ENCODE results near the gene CACNG1. TPM values are rescaled to one million over a fixed set of nuclear protein-coding genes. Genes with fewer than 3 reads are reported as not detected.

CACNG1 gene, protein sequence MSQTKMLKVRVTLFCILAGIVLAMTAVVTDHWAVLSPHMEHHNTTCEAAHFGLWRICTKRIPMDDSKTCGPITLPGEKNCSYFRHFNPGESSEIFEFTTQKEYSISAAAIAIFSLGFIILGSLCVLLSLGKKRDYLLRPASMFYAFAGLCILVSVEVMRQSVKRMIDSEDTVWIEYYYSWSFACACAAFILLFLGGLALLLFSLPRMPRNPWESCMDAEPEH
- not detected for polyA plus RNA-seq

DNA sequence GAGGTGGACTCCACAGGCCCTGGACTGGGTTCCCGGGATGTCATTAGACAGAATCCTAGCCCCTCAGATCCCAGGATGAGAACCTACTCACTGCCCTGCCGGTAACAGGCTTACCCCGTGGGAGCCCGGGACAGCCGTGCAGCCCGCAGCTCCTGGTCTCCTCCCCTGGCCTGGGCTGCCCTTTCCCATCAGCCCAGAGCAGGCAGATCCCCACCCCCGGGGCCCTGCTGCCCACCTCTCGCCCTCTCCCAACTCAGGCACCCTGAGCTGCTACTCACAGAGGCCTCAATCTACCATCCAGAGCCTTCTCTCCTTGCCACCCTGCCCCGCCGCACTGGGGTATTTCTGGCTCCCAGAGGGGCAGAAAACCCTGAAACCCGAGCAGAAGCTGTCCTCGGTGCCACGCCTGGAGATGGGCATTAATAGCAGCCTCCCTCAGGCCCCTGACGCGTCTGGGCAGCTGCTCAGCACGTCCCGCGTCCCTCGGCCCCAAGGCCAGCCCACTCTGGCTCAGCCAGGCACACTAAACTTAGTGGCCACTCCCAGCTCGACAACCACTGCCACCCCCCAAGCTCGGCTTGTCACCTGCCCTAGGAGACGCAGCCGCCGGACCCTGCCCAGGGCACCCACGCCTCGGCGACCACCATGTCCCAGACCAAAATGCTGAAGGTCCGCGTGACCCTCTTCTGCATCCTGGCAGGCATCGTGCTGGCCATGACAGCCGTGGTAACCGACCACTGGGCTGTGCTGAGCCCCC is at the start of gene CACNG1:
Gene CACNG1, plus strand, starts transcription at position 539 of the 757 bp plus-strand sequence. Its CDS starts 107 bp downstream, at position 646.
- Histone ChIP-seq H3K36me3 (ENCODE audit: control insufficient read depth in 2 of 2, insufficient read depth in 2 of 2, low read length in 1 of 2) (no peaks in the 10 kb centered on the region), H3K4me3 (ENCODE audit: low read depth in 1 of 2, low read length in 2 of 2) (no peak within 1 kb of the TSS), H3K27ac (ENCODE audit: low read depth in 2 of 2, low read length in 1 of 2) (no peak within 1 kb of the TSS), H3K9me3 (ENCODE audit: control insufficient read depth in 2 of 2, insufficient read depth in 1 of 2, low read depth in 1 of 2, low read length in 1 of 2) (no peaks in the 10 kb centered on the region), H3K4me1 (ENCODE audit: control insufficient read depth in 2 of 2, insufficient read depth in 2 of 2, low read length in 1 of 2) (peaks cover 0 to 4% of the 10 kb centered on the region in 2 donors), H3K27me3 (ENCODE audit: control insufficient read depth in 1 of 2, insufficient read depth in 2 of 2, low read length in 2 of 2) (no peaks in the 10 kb centered on the region)
- WGBS, 2 donors: 77 to 89% methylated on average over 32 of the region's 32 CpGs

DNA sequence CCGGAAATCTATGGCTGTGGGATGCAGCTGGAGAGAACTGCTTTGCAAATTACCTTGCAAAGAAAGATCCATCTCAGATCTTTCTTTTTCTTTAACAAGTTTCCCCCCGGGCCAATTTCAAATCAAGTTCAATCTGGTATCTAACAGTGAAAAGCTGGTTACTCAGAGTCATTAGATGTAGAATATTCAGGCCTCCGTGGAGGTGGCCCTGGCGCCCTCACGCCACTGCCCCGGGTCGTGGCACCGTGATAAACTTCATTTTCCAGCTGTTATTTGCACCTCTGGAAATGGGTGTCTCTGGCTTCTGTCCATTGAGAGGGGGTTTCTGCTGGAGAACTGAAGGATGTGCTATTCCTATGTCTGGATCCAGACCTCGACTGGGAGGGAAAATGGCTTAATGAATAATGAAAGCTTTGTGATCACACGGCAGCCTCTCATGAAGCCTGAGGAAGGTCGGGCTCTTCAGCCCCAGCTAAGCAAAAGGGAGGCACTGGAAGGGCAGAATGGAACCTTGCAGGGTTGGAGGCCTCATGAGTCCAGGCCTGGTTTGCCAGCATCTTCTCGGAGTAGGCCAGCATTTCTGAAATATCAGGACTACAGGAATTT is 49.3 kb upstream of the CACNG1 start:
- WGBS, 2 donors: 54% methylated on average over 12 of the region's 12 CpGs
- Histone ChIP-seq H3K36me3 (ENCODE audit: control insufficient read depth in 2 of 2, insufficient read depth in 2 of 2, low read length in 1 of 2) (no peaks in the 10 kb centered on the region), H3K27me3 (ENCODE audit: control insufficient read depth in 1 of 2, insufficient read depth in 2 of 2, low read length in 2 of 2) (no peaks in the 10 kb centered on the region), H3K9me3 (ENCODE audit: control insufficient read depth in 2 of 2, insufficient read depth in 1 of 2, low read depth in 1 of 2, low read length in 1 of 2) (no peaks in the 10 kb centered on the region), H3K4me1 (ENCODE audit: control insufficient read depth in 2 of 2, insufficient read depth in 2 of 2, low read length in 1 of 2) (no peaks in the 10 kb centered on the region), H3K27ac (ENCODE audit: low read depth in 2 of 2, low read length in 1 of 2) (no peak overlapping the region), H3K4me3 (ENCODE audit: low read depth in 1 of 2, low read length in 2 of 2) (no peak overlapping the region)

DNA sequence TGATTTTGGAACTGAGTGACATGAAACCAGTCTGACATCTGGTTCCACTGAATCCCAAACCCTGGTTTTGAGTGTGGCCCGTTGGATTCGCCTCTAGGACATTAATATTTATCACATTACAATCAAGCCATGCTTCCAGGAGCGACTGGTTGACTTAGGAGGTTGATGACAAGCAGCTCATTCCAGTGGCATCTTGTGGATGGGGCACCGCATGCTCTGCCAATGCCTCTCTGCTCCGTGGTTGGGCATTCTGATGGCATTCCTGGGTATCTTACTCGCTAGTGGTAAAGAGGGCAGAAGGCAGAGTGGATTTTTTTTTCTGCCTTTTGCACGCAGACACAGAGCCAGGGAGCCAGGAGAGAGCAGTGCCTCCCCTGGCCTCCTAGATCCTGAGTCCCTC is 48.4 kb upstream of the CACNG1 start:
- peaks cover 0 to 3% of the 10 kb centered on the region in 2 donors for H3K9me3 ChIP-seq (ENCODE audit: control insufficient read depth in 2 of 2, insufficient read depth in 1 of 2, low read depth in 1 of 2, low read length in 1 of 2)
- H3K4me3 ChIP-seq (ENCODE audit: low read depth in 1 of 2, low read length in 2 of 2): no peak overlapping the region
- H3K36me3 ChIP-seq (ENCODE audit: control insufficient read depth in 2 of 2, insufficient read depth in 2 of 2, low read length in 1 of 2): no peaks in the 10 kb centered on the region
- H3K27me3 ChIP-seq (ENCODE audit: control insufficient read depth in 1 of 2, insufficient read depth in 2 of 2, low read length in 2 of 2): no peaks in the 10 kb centered on the region
- H3K4me1 ChIP-seq (ENCODE audit: control insufficient read depth in 2 of 2, insufficient read depth in 2 of 2, low read length in 1 of 2): no peaks in the 10 kb centered on the region
- WGBS, 2 donors: 87 to 88% methylated on average over 7 of the region's 7 CpGs
- H3K27ac ChIP-seq (ENCODE audit: low read depth in 2 of 2, low read length in 1 of 2): no peak overlapping the region

DNA sequence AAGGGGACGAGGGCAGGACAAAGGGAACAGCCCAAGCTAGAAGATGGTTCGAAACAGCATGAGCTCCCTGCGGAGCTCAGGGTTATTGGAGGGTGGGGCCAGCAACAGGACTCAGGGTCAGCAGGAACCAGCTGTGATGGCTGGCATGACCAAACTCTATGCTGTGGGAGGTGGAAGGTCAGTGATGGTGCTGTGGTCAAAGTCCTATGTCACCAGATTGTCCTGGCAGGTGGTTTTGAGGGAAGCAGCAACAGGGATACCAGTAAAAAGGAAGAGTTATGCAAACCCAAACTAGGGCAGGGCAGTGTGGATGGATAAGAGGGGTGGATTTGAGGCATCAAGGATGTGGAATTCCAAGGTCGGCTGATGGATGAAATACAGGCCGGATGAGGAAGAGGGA is 47.4 kb upstream of the CACNG1 start:
- H3K36me3 ChIP-seq (ENCODE audit: control insufficient read depth in 2 of 2, insufficient read depth in 2 of 2, low read length in 1 of 2): no peaks in the 10 kb centered on the region
- H3K4me1 ChIP-seq (ENCODE audit: control insufficient read depth in 2 of 2, insufficient read depth in 2 of 2, low read length in 1 of 2): no peaks in the 10 kb centered on the region
- no peaks in the 10 kb centered on the region for H3K27me3 ChIP-seq (ENCODE audit: control insufficient read depth in 1 of 2, insufficient read depth in 2 of 2, low read length in 2 of 2)
- WGBS, 2 donors: 88 to 90% methylated on average over 5 of the region's 5 CpGs
- peaks cover 2 to 3% of the 10 kb centered on the region in 2 donors for H3K9me3 ChIP-seq (ENCODE audit: control insufficient read depth in 2 of 2, insufficient read depth in 1 of 2, low read depth in 1 of 2, low read length in 1 of 2)
- no peak overlapping the region for H3K4me3 ChIP-seq (ENCODE audit: low read depth in 1 of 2, low read length in 2 of 2)
- H3K27ac ChIP-seq (ENCODE audit: low read depth in 2 of 2, low read length in 1 of 2): no peak overlapping the region

DNA sequence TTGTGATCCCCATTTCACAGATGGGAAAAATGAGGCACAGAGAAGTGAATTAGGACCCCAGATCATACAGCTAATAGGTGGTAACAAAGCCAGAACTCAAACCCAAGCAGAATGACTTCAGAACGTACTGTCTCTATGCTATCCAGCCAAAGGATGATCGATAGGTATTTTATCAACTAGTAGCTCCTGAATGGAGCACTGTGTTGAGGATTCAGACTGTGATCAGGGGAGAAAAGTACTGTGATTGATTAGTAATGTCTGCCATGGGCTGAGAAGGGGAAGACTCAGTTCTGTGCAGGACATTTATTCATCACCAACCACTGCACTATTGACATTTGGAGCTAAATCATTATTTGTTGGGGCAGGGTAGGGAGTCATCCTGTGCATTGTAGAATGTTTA is 41.1 kb upstream of the CACNG1 start:
- WGBS, 2 donors: 79 to 94% methylated on average over 2 of the region's 2 CpGs
- Histone ChIP-seq H3K27ac (ENCODE audit: low read depth in 2 of 2, low read length in 1 of 2) (no peak overlapping the region), H3K4me3 (ENCODE audit: low read depth in 1 of 2, low read length in 2 of 2) (no peak overlapping the region), H3K9me3 (ENCODE audit: control insufficient read depth in 2 of 2, insufficient read depth in 1 of 2, low read depth in 1 of 2, low read length in 1 of 2) (peaks cover 5 to 6% of the 10 kb centered on the region in 2 donors), H3K4me1 (ENCODE audit: control insufficient read depth in 2 of 2, insufficient read depth in 2 of 2, low read length in 1 of 2) (no peaks in the 10 kb centered on the region), H3K27me3 (ENCODE audit: control insufficient read depth in 1 of 2, insufficient read depth in 2 of 2, low read length in 2 of 2) (no peaks in the 10 kb centered on the region), H3K36me3 (ENCODE audit: control insufficient read depth in 2 of 2, insufficient read depth in 2 of 2, low read length in 1 of 2) (no peaks in the 10 kb centered on the region)

DNA sequence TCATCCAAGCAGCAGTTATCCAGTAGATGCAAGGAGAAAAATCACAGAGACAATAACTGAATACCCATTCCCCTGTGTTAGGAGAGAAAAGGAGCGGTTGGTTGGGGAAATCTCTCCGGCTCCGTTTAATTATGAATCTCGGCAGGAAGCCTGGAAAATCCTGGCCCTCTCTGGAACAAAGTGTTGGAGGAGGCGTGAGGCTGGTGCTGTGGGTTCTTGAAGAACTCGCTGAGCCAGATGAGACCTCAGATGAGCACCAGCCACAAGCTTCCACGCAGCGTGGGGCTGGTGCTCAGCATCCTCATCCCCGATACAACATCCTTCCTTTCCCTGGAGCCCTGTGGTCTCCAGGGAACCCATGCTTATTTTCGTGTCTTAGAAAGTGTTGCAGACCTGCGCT is 40.2 kb upstream of the CACNG1 start:
- H3K4me1 ChIP-seq (ENCODE audit: control insufficient read depth in 2 of 2, insufficient read depth in 2 of 2, low read length in 1 of 2): no peaks in the 10 kb centered on the region
- 79% methylated on average over 11 of the region's 11 CpGs for WGBS, 2 donors

DNA sequence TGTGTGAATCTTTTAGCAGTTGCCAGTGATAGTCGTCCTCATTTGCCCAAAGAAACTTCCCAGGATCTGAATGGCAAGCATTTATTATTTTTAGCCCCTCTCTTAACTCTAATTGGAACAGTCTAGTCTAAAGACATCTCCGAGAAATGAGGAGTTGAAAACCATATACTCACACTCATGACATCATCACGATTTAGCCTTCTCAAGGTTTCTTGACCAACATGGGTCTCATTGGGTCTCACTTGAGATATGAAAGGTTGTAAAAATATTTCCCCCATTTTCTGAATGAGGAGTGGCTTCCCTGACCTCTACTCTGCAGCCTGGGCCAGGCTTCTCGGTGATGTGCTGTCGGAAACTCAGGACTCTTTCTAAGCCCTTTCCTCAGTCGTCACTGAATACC is 37.1 kb upstream of the CACNG1 start:
- peaks cover 2 to 6% of the 10 kb centered on the region in 2 donors for H3K9me3 ChIP-seq (ENCODE audit: control insufficient read depth in 2 of 2, insufficient read depth in 1 of 2, low read depth in 1 of 2, low read length in 1 of 2)
- H3K27me3 ChIP-seq (ENCODE audit: control insufficient read depth in 1 of 2, insufficient read depth in 2 of 2, low read length in 2 of 2): no peaks in the 10 kb centered on the region
- no peak overlapping the region for H3K27ac ChIP-seq (ENCODE audit: low read depth in 2 of 2, low read length in 1 of 2)
- H3K36me3 ChIP-seq (ENCODE audit: control insufficient read depth in 2 of 2, insufficient read depth in 2 of 2, low read length in 1 of 2): no peaks in the 10 kb centered on the region
- H3K4me3 ChIP-seq (ENCODE audit: low read depth in 1 of 2, low read length in 2 of 2): no peak overlapping the region
- H3K4me1 ChIP-seq (ENCODE audit: control insufficient read depth in 2 of 2, insufficient read depth in 2 of 2, low read length in 1 of 2): no peaks in the 10 kb centered on the region
- WGBS, 2 donors: 86 to 88% methylated on average over 6 of the region's 6 CpGs

More for the DNA sequence above, 40.2 kb upstream of the CACNG1 start:
- Histone ChIP-seq H3K9me3 (ENCODE audit: control insufficient read depth in 2 of 2, insufficient read depth in 1 of 2, low read depth in 1 of 2, low read length in 1 of 2) (peaks cover 5 to 7% of the 10 kb centered on the region in 2 donors), H3K27ac (ENCODE audit: low read depth in 2 of 2, low read length in 1 of 2) (no peak overlapping the region), H3K36me3 (ENCODE audit: control insufficient read depth in 2 of 2, insufficient read depth in 2 of 2, low read length in 1 of 2) (no peaks in the 10 kb centered on the region), H3K27me3 (ENCODE audit: control insufficient read depth in 1 of 2, insufficient read depth in 2 of 2, low read length in 2 of 2) (no peaks in the 10 kb centered on the region), H3K4me3 (ENCODE audit: low read depth in 1 of 2, low read length in 2 of 2) (no peak overlapping the region)

DNA sequence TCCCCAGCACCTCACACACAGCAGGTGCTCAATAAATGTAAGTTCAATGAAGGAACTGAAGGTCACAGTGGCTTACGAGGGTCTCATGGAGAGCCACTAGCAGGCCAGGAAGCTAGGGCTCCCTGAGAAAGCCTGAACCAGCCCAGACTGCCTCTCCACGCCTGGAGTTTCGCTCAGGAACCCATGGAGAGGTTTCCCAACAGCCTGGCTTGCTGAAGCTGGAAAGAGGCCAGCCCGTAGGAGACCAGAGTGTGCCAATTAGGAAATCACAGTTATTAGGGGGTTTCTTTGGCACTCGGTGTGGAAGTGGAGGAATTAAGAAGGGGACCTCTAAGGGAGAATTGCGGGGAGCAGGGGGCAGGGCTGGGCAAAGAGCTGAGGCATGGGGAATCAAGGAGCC is 36.3 kb upstream of the CACNG1 start:
- H3K9me3 ChIP-seq (ENCODE audit: control insufficient read depth in 2 of 2, insufficient read depth in 1 of 2, low read depth in 1 of 2, low read length in 1 of 2): peaks cover 2 to 6% of the 10 kb centered on the region in 2 donors
- H3K27me3 ChIP-seq (ENCODE audit: control insufficient read depth in 1 of 2, insufficient read depth in 2 of 2, low read length in 2 of 2): no peaks in the 10 kb centered on the region
- no peaks in the 10 kb centered on the region for H3K36me3 ChIP-seq (ENCODE audit: control insufficient read depth in 2 of 2, insufficient read depth in 2 of 2, low read length in 1 of 2)
- no peak overlapping the region for H3K27ac ChIP-seq (ENCODE audit: low read depth in 2 of 2, low read length in 1 of 2)
- H3K4me3 ChIP-seq (ENCODE audit: low read depth in 1 of 2, low read length in 2 of 2): no peak overlapping the region
- no peaks in the 10 kb centered on the region for H3K4me1 ChIP-seq (ENCODE audit: control insufficient read depth in 2 of 2, insufficient read depth in 2 of 2, low read length in 1 of 2)
- WGBS, 2 donors: 84 to 85% methylated on average over 6 of the region's 6 CpGs

DNA sequence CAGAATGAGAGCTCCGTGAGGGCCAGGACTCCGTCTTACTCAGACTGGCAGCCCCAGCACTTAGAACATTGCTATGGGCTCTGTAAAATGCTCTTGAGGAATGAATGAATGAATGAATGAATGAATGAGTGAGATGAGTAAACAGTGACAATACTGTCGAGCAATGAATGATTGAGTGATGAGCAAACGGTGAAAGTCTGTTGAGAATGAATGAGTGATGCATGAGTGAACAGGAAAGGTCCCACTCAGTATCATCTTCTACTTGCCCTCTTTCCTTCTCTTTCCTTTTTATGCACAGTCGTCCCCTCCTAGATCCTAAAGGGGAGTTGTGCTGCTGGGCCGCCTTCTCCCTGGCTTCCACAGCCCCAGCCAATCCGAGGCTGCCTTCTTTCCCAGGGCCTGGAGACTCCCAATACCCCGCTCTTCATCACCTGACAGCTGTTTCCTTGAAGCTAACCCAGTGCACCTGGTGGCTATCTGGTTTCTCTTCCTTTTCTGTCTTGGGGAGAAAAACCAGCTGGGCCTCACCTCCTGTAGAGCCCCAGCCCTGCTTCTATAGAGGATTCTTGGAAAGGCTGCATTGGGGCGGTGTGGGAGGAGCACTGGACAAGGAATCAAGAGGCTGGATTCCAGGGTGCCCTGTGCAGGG is 32.7 kb upstream of the CACNG1 start:
- Histone ChIP-seq H3K4me3 (ENCODE audit: low read depth in 1 of 2, low read length in 2 of 2) (no peak overlapping the region), H3K27me3 (ENCODE audit: control insufficient read depth in 1 of 2, insufficient read depth in 2 of 2, low read length in 2 of 2) (no peaks in the 10 kb centered on the region), H3K9me3 (ENCODE audit: control insufficient read depth in 2 of 2, insufficient read depth in 1 of 2, low read depth in 1 of 2, low read length in 1 of 2) (peaks cover 2 to 8% of the 10 kb centered on the region in 2 donors), H3K36me3 (ENCODE audit: control insufficient read depth in 2 of 2, insufficient read depth in 2 of 2, low read length in 1 of 2) (no peaks in the 10 kb centered on the region), H3K4me1 (ENCODE audit: control insufficient read depth in 2 of 2, insufficient read depth in 2 of 2, low read length in 1 of 2) (no peaks in the 10 kb centered on the region), H3K27ac (ENCODE audit: low read depth in 2 of 2, low read length in 1 of 2) (no peak overlapping the region)
- 72 to 74% methylated on average over 9 of the region's 9 CpGs for WGBS, 2 donors

Data from esophagus (tissue), 2 donors.